GM12878 (cell line): ENCODE measurements around the gene SELENOV.

Experiments used
- ATF3 ChIP-seq: IDR thresholded peaks from 2 replicates; pipeline ENCODE4 v1.6.1; 2011; ENCODE audit warnings: low read depth, mild to moderate bottlenecking, low read length, moderate library complexity, borderline replicate concordance; ENCODE audit errors: extremely low read depth
- CTCF ChIP-seq, 3 experiments: IDR thresholded peaks in 2 of 3; conservative IDR thresholded peaks in 1 of 3; 2 replicates each; pipeline ENCODE4 v1.5.1; 2011; ENCODE audit warnings: low read depth in 3 of 3, low read length in 3 of 3, mild to moderate bottlenecking in 3 of 3, control low read depth in 2 of 3, moderate library complexity in 2 of 3, inconsistent platforms in 1 of 3, mixed read lengths in 1 of 3; ENCODE audit not compliant: control insufficient read depth in 2 of 3, insufficient read depth in 1 of 3; ENCODE audit errors: extremely low read depth in 1 of 3
- EGR1 ChIP-seq, 2 experiments: IDR thresholded peaks; 1 replicate in 1 of 2; 2 replicates in 1 of 2; pipeline ENCODE4 v1.6.1; 2011 to 2012; ENCODE audit warnings: low read depth in 2 of 2, low read length in 2 of 2, borderline replicate concordance in 1 of 2, mild to moderate bottlenecking in 1 of 2, moderate library complexity in 1 of 2
- LARP7 ChIP-seq: fragments of 450-650 bp; IDR thresholded peaks from 2 replicates; pipeline ENCODE4 v1.6.1; 2017; ENCODE audit warnings: mild to moderate bottlenecking
- RBBP5 ChIP-seq: fragments of 200-600 bp; sonication (generic); conservative IDR thresholded peaks from 2 replicates; pipeline ENCODE4 v1.6.1; 2016
- ZNF274 ChIP-seq: IDR thresholded peaks from one replicate; pipeline ENCODE4 v1.8.0; 2011; ENCODE audit not compliant: insufficient read length, insufficient read depth

- TF ChIP-seq EGR1 (IDR thresholded peaks at IDR 0.05; ENCODE audit: borderline replicate concordance in 1 of 2, low read depth in 2 of 2, low read length in 2 of 2): no peak
- TF ChIP-seq ZNF274: no peak
- no peak for TF ChIP-seq RBBP5
- TF ChIP-seq ATF3: no peak
- TF ChIP-seq CTCF (IDR thresholded peaks at IDR 0.05 in 2 of 3, conservative IDR thresholded peaks at IDR 0.05 in 1 of 3; ENCODE audit: control insufficient read depth in 2 of 3, extremely low read depth in 1 of 3, insufficient read depth in 1 of 3, low read depth in 3 of 3, low read length in 3 of 3): no peak
- no peak for TF ChIP-seq LARP7
Observed at GRCh38 chr19:39554701-39555311, 39.9 kb downstream of the SELENOV start.
